ENCODE data around the gene PRTN3.

DNA sequence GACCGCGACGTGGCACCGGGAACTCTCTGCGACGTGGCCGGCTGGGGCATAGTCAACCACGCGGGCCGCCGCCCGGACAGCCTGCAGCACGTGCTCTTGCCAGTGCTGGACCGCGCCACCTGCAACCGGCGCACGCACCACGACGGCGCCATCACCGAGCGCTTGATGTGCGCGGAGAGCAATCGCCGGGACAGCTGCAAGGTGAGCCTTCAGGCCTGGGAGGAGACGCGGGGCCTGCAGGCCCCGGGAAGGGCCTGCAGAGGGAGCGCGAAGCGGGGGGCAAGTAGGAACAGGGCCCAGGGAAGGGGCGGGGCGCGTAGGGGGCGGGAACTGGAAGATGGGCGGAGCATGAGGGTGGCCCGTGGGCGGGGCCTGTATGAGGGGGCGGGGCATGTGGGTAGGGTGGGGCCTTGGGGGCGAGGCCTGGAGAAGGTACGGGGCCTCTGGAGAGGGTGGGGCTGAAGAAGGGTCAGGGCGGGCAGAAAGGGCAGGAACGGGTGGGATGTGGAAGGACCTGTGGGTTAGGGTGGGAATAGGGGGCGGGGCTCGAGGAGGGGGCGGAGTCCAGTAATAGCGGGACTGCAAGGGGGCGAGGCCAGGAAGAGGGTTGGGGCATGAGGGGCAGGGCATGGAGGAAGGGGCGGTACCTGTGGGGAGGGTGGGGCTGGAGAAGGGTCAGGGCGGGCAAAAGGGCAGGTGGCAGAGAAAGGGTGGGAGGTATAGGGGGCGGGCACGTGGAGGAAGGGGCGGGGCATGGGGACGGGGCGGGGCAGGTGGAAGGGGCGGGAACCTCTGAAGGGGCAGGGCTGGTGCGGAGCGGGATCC is 21.2 kb downstream of the PRTN3 start:
- TF ChIP-seq ZFP30 (CRISPR knock-in tag; IDR thresholded peaks at IDR 0.05), result no peak
- TF ChIP-seq, protein P1, sequence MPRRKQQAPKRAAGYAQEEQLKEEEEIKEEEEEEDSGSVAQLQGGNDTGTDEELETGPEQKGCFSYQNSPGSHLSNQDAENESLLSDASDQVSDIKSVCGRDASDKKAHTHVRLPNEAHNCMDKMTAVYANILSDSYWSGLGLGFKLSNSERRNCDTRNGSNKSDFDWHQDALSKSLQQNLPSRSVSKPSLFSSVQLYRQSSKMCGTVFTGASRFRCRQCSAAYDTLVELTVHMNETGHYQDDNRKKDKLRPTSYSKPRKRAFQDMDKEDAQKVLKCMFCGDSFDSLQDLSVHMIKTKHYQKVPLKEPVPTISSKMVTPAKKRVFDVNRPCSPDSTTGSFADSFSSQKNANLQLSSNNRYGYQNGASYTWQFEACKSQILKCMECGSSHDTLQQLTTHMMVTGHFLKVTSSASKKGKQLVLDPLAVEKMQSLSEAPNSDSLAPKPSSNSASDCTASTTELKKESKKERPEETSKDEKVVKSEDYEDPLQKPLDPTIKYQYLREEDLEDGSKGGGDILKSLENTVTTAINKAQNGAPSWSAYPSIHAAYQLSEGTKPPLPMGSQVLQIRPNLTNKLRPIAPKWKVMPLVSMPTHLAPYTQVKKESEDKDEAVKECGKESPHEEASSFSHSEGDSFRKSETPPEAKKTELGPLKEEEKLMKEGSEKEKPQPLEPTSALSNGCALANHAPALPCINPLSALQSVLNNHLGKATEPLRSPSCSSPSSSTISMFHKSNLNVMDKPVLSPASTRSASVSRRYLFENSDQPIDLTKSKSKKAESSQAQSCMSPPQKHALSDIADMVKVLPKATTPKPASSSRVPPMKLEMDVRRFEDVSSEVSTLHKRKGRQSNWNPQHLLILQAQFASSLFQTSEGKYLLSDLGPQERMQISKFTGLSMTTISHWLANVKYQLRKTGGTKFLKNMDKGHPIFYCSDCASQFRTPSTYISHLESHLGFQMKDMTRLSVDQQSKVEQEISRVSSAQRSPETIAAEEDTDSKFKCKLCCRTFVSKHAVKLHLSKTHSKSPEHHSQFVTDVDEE (CRISPR knock-in tag; IDR thresholded peaks at IDR 0.05), result no peak
